Thyroid gland (tissue), 4 donors: ENCODE data around the gene DISP1. TPM values are rescaled to one million over a fixed set of nuclear protein-coding genes. Genes with fewer than 3 reads are reported as not detected.
A peak's percentile ranks its signal among the peaks of the same experiment; 100 is the strongest.

ENCODE experiments used
- DNase-seq, 2 donors: peaks; one replicate each; pipeline ENCODE4 v3.0.0-alpha.2; 2019
- H3K27ac ChIP-seq, 3 donors: fragments of 200-600 bp; sonication (generic); 1 replicate in 2 of 3; 2 replicates in 1 of 3; pipeline ENCODE4 v1.5.1; 2016 to 2019; ENCODE audit warnings: mild to moderate bottlenecking in 1 of 3, moderate library complexity in 1 of 3
- H3K27me3 ChIP-seq: fragments of 200-600 bp; sonication (generic); one replicate; pipeline ENCODE4 v1.5.1; 2019
- H3K36me3 ChIP-seq, 2 donors: fragments of 200-600 bp; sonication (generic); one replicate each; pipeline ENCODE4 v1.5.1; 2016 to 2019
- H3K4me1 ChIP-seq, 2 donors: fragments of 200-600 bp; sonication (generic); one replicate each; pipeline ENCODE4 v1.5.1; 2017 to 2019
- H3K4me3 ChIP-seq, 3 donors: fragments of 200-600 bp; sonication (generic); replicated peaks in 1 of 3; 1 replicate in 2 of 3; 2 replicates in 1 of 3; pipeline ENCODE4 v1.5.1; 2016; ENCODE audit warnings: mild to moderate bottlenecking in 1 of 3
- H3K9me3 ChIP-seq: fragments of 200-600 bp; sonication (generic); one replicate; pipeline ENCODE4 v1.5.1; 2017
- CTCF ChIP-seq, 6 experiments: fragments of 200-600 bp in 3 of 6; fragments of 450-650 bp in 3 of 6; sonication (generic) in 3 of 6; IDR thresholded peaks; one replicate each; pipeline ENCODE4 v1.5.1; 2016 to 2019; ENCODE audit warnings: antibody characterized with exemption in 6 of 6, mild to moderate bottlenecking in 2 of 6, inconsistent platforms in 1 of 6, moderate library complexity in 1 of 6
- POLR2A ChIP-seq, 2 donors: fragments of 450-650 bp; IDR thresholded peaks; one replicate each; pipeline ENCODE4 v1.6.1; 2017; ENCODE audit warnings: antibody characterized with exemption in 2 of 2, mild to moderate bottlenecking in 2 of 2, moderate library complexity in 1 of 2
- WGBS, 2 donors: methylation state at CpG; one replicate each; pipeline ENCODE4 v1.1.5; 2017; 5-methylcytosine and 5-hydroxymethylcytosine counted together
- intact Hi-C: fragments of 100-400 bp; cut with DNase I; formaldehyde crosslinking; loops from one replicate; pipeline ENCODE4 v1.15.1; 2023
- total RNA-seq, 4 donors: library from RNA; depleted of rRNA; stranded (reverse); fragments of >200 nt; gene quantifications; one replicate each; pipeline ENCODE4 v1.2.3, GENCODE V29; 2016

DISP1 gene
- total RNA-seq, 4 donors from 2014 or later = 11.5 to 21.4 (median 15.9) TPM

- Histone ChIP-seq H3K4me1 (peaks cover 3% of the 10 kb centered on the region in 2 donors), H3K4me3 (no peak overlapping the region), H3K27me3 (no peaks in the 10 kb centered on the region), H3K27ac (no peak overlapping the region), H3K9me3 (no peaks in the 10 kb centered on the region), H3K36me3 (no peaks in the 10 kb centered on the region)
- WGBS, 2 donors = 89 to 94% methylated on average over 2 of the region's 2 CpGs
- no peak for TF ChIP-seq CTCF (IDR thresholded peaks at IDR 0.05)
- no peak for TF ChIP-seq POLR2A (IDR thresholded peaks at IDR 0.05)
- intact Hi-C loops = no loop called here
- no peak for DNase-seq
These were observed 44.7 kb upstream of the DISP1 start for GRCh38 chr1:222769971-222770620.

- peak in 1 of 2 donors; percentile 10 for DNase-seq
- no peaks in the 10 kb centered on the region for H3K27me3 ChIP-seq
- TF ChIP-seq CTCF (IDR thresholded peaks at IDR 0.05) = no peak
- TF ChIP-seq POLR2A (IDR thresholded peaks at IDR 0.05) = no peak
- H3K4me1 ChIP-seq = peaks cover 3 to 8% of the 10 kb centered on the region in 2 donors
- H3K36me3 ChIP-seq = no peaks in the 10 kb centered on the region
- no peaks in the 10 kb centered on the region for H3K9me3 ChIP-seq
- 38 to 40% methylated on average over 4 of the region's 4 CpGs for WGBS, 2 donors
- peak overlapping the region in 2 of 3 donors; percentile 35 to 72 for H3K27ac ChIP-seq
- H3K4me3 ChIP-seq = no peak overlapping the region
- intact Hi-C loops = no loop called here
These were observed 41.9 kb upstream of the DISP1 start for GRCh38 chr1:222772996-222773379.

- intact Hi-C loops = no loop called here
- no peak overlapping the region for H3K27ac ChIP-seq
- H3K9me3 ChIP-seq = no peaks in the 10 kb centered on the region
- peaks cover 3 to 8% of the 10 kb centered on the region in 2 donors for H3K4me1 ChIP-seq
- no peaks in the 10 kb centered on the region for H3K27me3 ChIP-seq
- H3K4me3 ChIP-seq = no peak overlapping the region
- DNase-seq = no peak
- no peaks in the 10 kb centered on the region for H3K36me3 ChIP-seq
- TF ChIP-seq POLR2A (IDR thresholded peaks at IDR 0.05) = no peak
- TF ChIP-seq CTCF (IDR thresholded peaks at IDR 0.05) = no peak
- WGBS, 2 donors = 93 to 96% methylated on average over 1 of the region's 1 CpG
These were observed 37.4 kb upstream of the DISP1 start for GRCh38 chr1:222777463-222777862.

GRCh38 chr1:222777977-222778376 is 36.9 kb upstream of the DISP1 start:
- Histone ChIP-seq H3K9me3 (no peaks in the 10 kb centered on the region), H3K4me3 (no peak overlapping the region), H3K27ac (no peak overlapping the region), H3K27me3 (no peaks in the 10 kb centered on the region), H3K36me3 (no peaks in the 10 kb centered on the region), H3K4me1 (peaks cover 1 to 5% of the 10 kb centered on the region in 2 donors)
- TF ChIP-seq CTCF (IDR thresholded peaks at IDR 0.05) (no peak), POLR2A (IDR thresholded peaks at IDR 0.05) (no peak)
- 47 to 54% methylated on average over 2 of the region's 2 CpGs for WGBS, 2 donors
- no peak for DNase-seq
- intact Hi-C loops = no loop called here

- Histone ChIP-seq H3K4me3 (no peak overlapping the region), H3K36me3 (no peaks in the 10 kb centered on the region), H3K27ac (no peak overlapping the region), H3K4me1 (peaks cover 21 to 22% of the 10 kb centered on the region in 2 donors), H3K9me3 (no peaks in the 10 kb centered on the region), H3K27me3 (no peaks in the 10 kb centered on the region)
- WGBS, 2 donors = 76 to 77% methylated on average over 4 of the region's 4 CpGs
- intact Hi-C loops = no loop called here
- no peak for TF ChIP-seq CTCF (IDR thresholded peaks at IDR 0.05)
- TF ChIP-seq POLR2A (IDR thresholded peaks at IDR 0.05) = no peak
- no peak for DNase-seq
These were observed 33.6 kb upstream of the DISP1 start for GRCh38 chr1:222781251-222781650.
